ENCODE data around the gene KLHL29. TPM values are rescaled to one million over a fixed set of nuclear protein-coding genes. Genes with fewer than 3 reads are reported as not detected.

Gene KLHL29
- total RNA-seq, 1 donor from 2014 or later = 5.0 TPM

DNA sequence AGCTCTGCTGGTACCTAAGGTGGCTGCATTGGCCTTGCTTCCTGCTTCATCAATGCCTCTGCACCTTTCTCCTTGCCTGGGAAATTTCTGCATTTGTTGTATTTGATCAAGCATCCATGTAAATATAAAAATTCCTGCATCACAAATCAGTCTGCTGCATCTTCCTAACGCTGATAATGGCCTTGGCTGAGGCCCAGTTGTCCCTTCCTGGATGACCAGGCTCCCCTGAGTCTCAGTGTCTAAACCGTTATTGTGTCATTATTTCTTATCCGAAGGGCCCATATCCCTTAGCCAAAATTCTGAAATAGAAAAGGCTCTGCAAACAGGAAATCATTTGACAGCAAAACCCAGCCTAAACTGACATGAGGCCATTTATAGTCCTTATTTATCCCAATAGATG lies 62.4 kb downstream of the KLHL29 start:
- TF ChIP-seq, protein P1, sequence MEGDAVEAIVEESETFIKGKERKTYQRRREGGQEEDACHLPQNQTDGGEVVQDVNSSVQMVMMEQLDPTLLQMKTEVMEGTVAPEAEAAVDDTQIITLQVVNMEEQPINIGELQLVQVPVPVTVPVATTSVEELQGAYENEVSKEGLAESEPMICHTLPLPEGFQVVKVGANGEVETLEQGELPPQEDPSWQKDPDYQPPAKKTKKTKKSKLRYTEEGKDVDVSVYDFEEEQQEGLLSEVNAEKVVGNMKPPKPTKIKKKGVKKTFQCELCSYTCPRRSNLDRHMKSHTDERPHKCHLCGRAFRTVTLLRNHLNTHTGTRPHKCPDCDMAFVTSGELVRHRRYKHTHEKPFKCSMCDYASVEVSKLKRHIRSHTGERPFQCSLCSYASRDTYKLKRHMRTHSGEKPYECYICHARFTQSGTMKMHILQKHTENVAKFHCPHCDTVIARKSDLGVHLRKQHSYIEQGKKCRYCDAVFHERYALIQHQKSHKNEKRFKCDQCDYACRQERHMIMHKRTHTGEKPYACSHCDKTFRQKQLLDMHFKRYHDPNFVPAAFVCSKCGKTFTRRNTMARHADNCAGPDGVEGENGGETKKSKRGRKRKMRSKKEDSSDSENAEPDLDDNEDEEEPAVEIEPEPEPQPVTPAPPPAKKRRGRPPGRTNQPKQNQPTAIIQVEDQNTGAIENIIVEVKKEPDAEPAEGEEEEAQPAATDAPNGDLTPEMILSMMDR (IDR thresholded peaks at IDR 0.05; ENCODE audit: insufficient read depth, low read length, severe bottlenecking) = no peak
- Histone ChIP-seq H3K27me3 (ENCODE audit: control insufficient read depth, insufficient read depth, low read length) (no peaks in the 10 kb centered on the region), H3K4me3 (ENCODE audit: low read depth, low read length) (no peak overlapping the region), H3K36me3 (ENCODE audit: control insufficient read depth, insufficient read depth, low read length) (no peaks in the 10 kb centered on the region)
- FAIRE-seq (no peak), DNase-seq (ENCODE audit: low read depth) (no peak)

DNA sequence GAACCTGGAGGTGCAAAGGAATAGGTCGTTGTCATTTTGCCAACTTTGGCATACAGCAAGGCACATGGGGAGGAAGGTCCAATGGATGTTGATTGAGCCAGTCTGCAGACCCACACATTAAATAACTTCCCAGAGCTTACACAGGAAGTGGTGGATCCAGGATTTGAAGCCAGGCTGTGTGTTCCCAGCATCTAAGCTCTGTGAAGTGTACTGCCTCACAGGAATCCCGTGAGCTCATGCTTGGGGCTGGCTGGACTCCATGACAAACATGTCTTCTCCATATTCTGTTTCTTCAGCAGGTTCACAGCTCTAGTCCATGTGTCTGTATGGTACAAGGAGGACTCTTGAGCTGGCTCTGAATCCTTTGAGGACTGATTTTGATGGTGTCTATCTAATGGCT lies 63.9 kb downstream of the KLHL29 start:
- Histone ChIP-seq H3K27me3 (ENCODE audit: control insufficient read depth, insufficient read depth, low read length) (no peaks in the 10 kb centered on the region), H3K4me3 (ENCODE audit: low read depth, low read length) (no peak overlapping the region), H3K36me3 (ENCODE audit: control insufficient read depth, insufficient read depth, low read length) (no peaks in the 10 kb centered on the region)
- TF ChIP-seq, protein P1 (IDR thresholded peaks at IDR 0.05; ENCODE audit: insufficient read depth, low read length, severe bottlenecking) = no peak
- FAIRE-seq (no peak), DNase-seq (ENCODE audit: low read depth) (no peak)

DNA sequence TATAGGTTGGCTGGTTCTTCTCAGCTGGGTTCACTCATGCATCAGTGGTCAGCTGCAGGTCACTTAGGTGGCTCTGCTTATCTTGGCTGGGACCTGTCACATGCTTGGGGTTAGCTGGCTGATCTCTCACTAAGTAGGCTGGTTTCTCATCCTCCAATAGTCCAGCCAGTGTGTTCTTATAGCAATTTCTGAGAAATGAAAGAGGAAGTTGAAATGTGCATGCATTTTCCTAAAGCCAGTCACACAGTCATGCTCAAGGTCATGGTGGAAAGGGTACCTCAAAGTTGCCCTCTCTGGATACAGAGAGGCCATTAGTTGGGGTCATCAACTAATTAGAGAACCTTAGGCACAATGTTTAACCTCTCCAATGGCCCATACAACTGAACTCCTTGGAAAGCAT lies 64.4 kb downstream of the KLHL29 start:
- Histone ChIP-seq H3K27me3 (ENCODE audit: control insufficient read depth, insufficient read depth, low read length) (no peaks in the 10 kb centered on the region), H3K36me3 (ENCODE audit: control insufficient read depth, insufficient read depth, low read length) (no peaks in the 10 kb centered on the region), H3K4me3 (ENCODE audit: low read depth, low read length) (no peak overlapping the region)
- peak; percentile 13 for FAIRE-seq
- DNase-seq (ENCODE audit: low read depth) = no peak
- TF ChIP-seq, protein P1 (IDR thresholded peaks at IDR 0.05; ENCODE audit: insufficient read depth, low read length, severe bottlenecking) = no peak

DNA sequence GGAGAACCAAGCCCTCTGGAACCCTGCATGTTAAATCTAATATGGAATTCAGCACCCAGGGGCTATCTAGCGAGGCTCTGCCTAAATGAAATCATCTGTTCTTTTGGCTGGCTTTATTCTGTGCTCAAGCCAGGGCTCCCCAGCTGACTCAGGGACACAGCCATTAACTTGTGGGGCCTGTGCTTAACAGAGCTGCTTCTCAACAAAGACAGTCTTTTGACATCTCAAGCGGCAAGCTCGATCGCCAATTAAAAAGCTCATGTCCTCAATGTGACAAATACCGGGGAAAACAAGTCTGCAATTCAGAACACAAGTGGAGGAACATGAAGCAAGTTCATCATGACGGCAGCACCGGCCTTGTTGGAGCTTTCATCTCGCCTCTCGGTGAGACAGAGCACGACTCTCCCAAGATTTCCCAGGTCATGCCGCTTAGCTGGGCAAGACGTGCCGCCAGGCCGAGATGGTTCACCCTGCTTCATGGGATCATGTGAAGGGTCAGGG lies 64.9 kb downstream of the KLHL29 start:
- H3K36me3 ChIP-seq (ENCODE audit: control insufficient read depth, insufficient read depth, low read length) = no peaks in the 10 kb centered on the region
- no peaks in the 10 kb centered on the region for H3K27me3 ChIP-seq (ENCODE audit: control insufficient read depth, insufficient read depth, low read length)
- FAIRE-seq = no peak
- TF ChIP-seq, protein P1 (IDR thresholded peaks at IDR 0.05; ENCODE audit: insufficient read depth, low read length, severe bottlenecking) = no peak
- DNase-seq (ENCODE audit: low read depth) = no peak
- H3K4me3 ChIP-seq (ENCODE audit: low read depth, low read length) = no peak overlapping the region

DNA sequence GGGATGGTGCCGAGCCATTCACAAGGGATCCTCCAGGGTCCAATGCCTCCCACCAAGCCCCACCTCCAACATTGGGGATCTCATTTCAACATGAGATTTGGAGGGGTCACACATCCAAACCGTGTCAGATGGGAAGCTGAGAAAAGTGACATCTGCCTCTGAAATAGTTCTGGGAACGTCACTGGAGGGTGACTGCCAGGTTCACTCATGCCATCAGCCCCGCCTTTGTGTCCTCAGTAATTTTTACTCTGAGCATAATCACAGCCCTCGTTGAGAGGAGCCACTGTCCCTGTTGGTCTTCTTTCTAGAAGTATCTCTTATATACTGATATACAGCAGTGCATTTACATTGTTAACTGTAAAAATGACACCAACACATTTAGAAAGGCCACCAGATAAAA lies 67.4 kb downstream of the KLHL29 start:
- Histone ChIP-seq H3K27me3 (ENCODE audit: control insufficient read depth, insufficient read depth, low read length) (no peaks in the 10 kb centered on the region), H3K36me3 (ENCODE audit: control insufficient read depth, insufficient read depth, low read length) (no peaks in the 10 kb centered on the region), H3K4me3 (ENCODE audit: low read depth, low read length) (no peak overlapping the region)
- TF ChIP-seq, protein P1 (IDR thresholded peaks at IDR 0.05; ENCODE audit: insufficient read depth, low read length, severe bottlenecking) = no peak
- FAIRE-seq = no peak
- no peak for DNase-seq (ENCODE audit: low read depth)

DNA sequence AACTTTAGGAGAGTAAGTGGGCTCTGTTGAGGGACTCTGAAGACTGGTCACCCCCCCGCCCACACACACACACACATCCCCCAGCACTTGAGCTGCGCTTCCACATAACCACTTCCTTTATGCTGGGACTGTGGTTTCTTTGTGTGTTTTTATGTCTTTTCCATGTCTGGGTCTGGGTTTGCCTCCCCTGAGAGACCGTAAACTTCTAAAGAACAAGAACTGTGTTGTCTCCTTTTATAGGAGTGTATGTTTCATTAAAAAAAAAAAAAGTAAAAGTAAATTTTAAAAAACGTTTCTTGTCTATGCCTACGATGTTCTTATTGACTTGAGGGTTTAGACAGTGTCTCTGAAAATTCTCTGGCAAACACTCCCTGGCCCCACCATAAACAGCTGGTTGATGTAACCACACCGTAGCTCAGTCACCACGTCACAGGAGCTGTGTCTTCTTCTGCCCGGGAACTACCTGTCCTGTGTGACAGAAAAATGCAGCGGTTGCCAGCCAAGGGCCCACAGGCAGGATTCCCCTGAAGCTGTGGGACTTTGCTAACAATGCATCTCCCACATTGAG lies 68.0 kb downstream of the KLHL29 start:
- no peak for DNase-seq (ENCODE audit: low read depth)

More for the DNA sequence above, 68.0 kb downstream of the KLHL29 start:
- TF ChIP-seq, protein P1 (IDR thresholded peaks at IDR 0.05; ENCODE audit: insufficient read depth, low read length, severe bottlenecking) = no peak
- FAIRE-seq = no peak
- Histone ChIP-seq H3K36me3 (ENCODE audit: control insufficient read depth, insufficient read depth, low read length) (no peaks in the 10 kb centered on the region), H3K27me3 (ENCODE audit: control insufficient read depth, insufficient read depth, low read length) (no peaks in the 10 kb centered on the region), H3K4me3 (ENCODE audit: low read depth, low read length) (no peak overlapping the region)
